Measurements from ENCODE around the gene SFT2D1.

SFT2D1 gene

DNA sequence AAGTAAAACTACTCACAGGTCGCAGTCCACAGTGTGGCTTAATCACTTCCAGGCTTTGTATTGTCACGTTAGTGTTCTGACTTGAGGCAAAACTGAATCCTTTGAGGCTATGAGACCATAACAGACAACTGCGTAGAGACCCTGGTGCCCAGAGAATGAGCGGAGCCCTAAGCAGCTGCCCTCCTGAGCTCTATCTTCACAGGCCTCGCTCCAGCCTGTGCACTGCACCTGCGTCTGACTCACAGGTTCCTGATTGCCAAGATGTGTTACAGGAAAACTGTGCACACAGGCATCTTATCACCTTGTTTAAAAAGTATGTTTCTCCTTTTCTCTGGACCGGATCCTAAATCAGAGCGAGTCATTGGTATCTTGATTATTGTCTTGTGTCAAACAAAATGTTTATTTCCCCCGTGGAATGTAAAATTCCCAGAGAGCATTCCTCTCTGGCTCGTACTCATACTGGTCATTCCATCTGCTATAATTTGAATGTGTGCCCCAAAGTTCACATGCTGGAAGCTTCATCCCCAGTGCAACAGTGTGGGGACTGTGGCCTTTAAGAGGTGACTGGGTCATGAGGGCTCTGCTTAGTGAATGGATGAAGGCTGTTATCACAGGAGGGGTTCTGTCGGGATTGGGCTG is 59.8 kb downstream of the SFT2D1 start:
- TF ChIP-seq, protein P1, sequence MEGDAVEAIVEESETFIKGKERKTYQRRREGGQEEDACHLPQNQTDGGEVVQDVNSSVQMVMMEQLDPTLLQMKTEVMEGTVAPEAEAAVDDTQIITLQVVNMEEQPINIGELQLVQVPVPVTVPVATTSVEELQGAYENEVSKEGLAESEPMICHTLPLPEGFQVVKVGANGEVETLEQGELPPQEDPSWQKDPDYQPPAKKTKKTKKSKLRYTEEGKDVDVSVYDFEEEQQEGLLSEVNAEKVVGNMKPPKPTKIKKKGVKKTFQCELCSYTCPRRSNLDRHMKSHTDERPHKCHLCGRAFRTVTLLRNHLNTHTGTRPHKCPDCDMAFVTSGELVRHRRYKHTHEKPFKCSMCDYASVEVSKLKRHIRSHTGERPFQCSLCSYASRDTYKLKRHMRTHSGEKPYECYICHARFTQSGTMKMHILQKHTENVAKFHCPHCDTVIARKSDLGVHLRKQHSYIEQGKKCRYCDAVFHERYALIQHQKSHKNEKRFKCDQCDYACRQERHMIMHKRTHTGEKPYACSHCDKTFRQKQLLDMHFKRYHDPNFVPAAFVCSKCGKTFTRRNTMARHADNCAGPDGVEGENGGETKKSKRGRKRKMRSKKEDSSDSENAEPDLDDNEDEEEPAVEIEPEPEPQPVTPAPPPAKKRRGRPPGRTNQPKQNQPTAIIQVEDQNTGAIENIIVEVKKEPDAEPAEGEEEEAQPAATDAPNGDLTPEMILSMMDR (IDR thresholded peaks at IDR 0.05; ENCODE audit: borderline replicate concordance, insufficient read depth, low read depth, low read length), result no peak
- H3K4me3 ChIP-seq (ENCODE audit: low read depth, low read length), result no peak overlapping the region

DNA sequence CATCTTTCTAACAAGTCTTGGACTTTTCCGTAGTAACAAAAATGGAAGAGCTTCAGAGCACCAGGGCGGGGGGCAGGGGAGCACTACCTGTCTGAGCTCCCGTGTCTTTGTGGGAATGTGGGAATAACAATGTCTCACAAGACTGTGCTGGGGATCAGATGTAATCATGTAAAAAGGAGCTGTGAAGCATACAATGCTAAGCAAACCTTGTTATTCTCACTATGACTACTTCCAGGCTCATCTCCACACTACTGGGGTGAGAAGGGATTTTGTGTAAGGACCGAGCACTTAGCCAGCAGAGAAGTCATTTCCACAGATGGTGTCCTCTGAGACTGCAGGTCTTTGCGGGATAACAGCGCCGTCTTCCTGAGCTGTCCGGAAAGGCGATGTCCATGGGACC is 61.2 kb downstream of the SFT2D1 start:
- no peak overlapping the region for H3K4me3 ChIP-seq (ENCODE audit: low read depth, low read length)

DNA sequence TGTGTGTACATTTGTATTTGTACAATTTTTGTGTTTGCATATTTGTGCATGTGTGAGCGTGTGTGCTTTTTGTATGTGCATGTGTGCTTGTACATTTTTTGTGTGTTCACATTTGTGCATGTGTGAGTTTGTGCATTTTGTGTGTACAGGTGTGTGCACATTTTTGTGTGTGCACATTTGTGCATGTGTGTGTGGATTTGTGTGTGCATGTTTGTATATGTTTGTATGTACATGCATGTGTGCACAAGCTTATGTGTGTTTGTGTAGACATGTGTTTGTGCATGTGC is 63.0 kb downstream of the SFT2D1 start:
- TF ChIP-seq, protein P1 (IDR thresholded peaks at IDR 0.05; ENCODE audit: borderline replicate concordance, insufficient read depth, low read depth, low read length), result no peak
- no peak overlapping the region for H3K4me3 ChIP-seq (ENCODE audit: low read depth, low read length)

More for the DNA sequence above, 61.2 kb downstream of the SFT2D1 start:
- TF ChIP-seq, protein P1 (IDR thresholded peaks at IDR 0.05; ENCODE audit: borderline replicate concordance, insufficient read depth, low read depth, low read length), result no peak

DNA sequence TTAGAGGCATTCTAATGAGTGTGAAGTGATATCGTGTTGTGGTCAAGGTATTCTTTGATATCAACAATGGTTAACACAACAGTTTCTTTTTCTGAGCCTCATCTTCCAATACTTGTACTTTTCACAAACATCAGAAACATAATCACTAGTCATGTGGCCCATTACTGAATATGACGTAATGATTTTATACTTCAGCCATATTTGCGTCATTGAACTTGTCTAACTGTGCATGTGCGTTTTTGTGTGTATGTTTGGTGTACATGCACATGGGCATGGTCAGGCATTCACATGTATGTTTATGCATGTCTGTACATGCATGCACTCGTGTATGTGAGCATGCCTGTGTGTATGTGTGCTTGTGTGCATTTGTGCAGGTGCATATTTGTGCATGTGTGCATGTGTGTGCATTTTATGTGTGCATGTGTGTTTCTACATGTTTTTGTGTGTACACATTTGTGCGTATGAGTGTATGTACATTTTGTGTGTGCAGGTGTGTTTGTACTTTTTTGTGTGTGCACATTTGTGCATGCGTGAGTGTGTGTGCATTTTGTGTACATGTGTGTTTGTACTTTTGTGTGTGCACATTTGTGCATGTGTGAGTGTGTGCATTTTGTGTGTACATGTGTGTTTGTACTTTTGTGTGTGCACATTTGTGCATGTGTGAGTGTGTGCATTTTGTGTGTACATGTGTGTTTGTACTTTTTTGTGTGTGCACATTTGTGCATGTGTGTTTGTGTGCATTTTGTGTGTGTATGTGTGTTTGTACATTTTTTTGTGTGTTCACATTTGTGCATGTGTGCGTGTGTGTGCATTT is 63.6 kb downstream of the SFT2D1 start:
- no peak overlapping the region for H3K4me3 ChIP-seq (ENCODE audit: low read depth, low read length)
- TF ChIP-seq, protein P1 (IDR thresholded peaks at IDR 0.05; ENCODE audit: borderline replicate concordance, insufficient read depth, low read depth, low read length), result no peak

DNA sequence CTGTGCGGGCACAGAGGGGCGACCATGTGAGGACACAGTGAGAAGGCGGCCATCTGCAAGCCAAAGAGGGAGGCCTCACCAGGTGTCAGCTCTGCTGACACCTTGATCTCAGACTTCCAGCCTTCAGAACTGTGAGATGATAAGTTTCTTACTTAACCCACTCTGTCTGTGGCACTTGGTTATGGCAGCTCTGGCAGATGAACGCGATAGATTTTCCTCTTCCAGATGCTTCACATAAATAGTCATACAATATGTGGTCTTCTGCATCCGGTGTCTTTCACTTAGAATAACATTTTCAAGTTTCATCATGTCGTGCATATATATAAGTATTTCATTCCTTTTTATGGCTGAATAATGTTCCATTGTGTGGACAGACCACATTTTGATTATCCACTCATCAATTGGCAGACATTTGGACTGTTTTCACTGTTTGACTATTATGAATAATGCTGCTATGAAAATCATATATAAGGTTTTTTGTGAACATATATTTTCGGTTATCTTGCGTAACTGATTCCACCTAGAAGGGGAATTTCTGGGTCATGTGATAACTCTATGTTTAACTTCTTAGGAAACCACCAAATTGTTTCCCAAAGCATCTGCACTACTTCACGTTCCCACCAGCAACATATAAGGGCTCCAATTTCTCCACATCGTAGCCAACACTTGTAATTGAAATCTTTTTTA is 64.3 kb downstream of the SFT2D1 start:
- no peak overlapping the region for H3K4me3 ChIP-seq (ENCODE audit: low read depth, low read length)

DNA sequence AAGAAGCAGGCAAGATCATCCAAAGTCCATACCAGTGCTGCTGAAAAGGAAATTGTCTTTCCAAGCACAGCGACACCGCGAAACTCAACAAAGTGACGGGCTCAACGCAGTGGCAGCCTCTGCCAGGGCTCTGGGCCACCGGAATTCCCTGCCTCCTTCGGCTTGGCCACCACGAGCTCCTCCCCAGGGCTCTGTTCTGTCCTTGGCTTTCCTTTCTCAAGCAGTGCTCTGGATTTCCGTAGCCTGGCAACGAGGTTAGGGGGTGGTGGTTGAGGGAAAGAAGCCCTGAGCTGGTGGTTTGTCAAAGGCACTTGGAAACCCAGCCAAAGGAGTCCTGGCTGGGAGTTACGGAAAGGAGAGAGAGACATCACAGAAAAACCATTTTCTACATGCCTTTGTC is 65.3 kb downstream of the SFT2D1 start:
- H3K4me3 ChIP-seq (ENCODE audit: low read depth, low read length), result no peak overlapping the region
- TF ChIP-seq, protein P1 (IDR thresholded peaks at IDR 0.05; ENCODE audit: borderline replicate concordance, insufficient read depth, low read depth, low read length), result no peak

More for the DNA sequence above, 64.3 kb downstream of the SFT2D1 start:
- TF ChIP-seq, protein P1 (IDR thresholded peaks at IDR 0.05; ENCODE audit: borderline replicate concordance, insufficient read depth, low read depth, low read length), result no peak

Measured in GM12875 (cell line).